ENCODE measurements around the gene SNRNP200. TPM values are rescaled to one million over a fixed set of nuclear protein-coding genes. Genes with fewer than 3 reads are reported as not detected.

The SNRNP200 gene
- total and polyA plus RNA-seq, 4 donors = 28.1 to 75.2 (median 47.5) TPM

GRCh38 chr2:96341641-96342040 is 36.3 kb upstream of the SNRNP200 start:
- TF ChIP-seq, protein P1, sequence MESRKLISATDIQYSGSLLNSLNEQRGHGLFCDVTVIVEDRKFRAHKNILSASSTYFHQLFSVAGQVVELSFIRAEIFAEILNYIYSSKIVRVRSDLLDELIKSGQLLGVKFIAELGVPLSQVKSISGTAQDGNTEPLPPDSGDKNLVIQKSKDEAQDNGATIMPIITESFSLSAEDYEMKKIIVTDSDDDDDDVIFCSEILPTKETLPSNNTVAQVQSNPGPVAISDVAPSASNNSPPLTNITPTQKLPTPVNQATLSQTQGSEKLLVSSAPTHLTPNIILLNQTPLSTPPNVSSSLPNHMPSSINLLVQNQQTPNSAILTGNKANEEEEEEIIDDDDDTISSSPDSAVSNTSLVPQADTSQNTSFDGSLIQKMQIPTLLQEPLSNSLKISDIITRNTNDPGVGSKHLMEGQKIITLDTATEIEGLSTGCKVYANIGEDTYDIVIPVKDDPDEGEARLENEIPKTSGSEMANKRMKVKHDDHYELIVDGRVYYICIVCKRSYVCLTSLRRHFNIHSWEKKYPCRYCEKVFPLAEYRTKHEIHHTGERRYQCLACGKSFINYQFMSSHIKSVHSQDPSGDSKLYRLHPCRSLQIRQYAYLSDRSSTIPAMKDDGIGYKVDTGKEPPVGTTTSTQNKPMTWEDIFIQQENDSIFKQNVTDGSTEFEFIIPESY (IDR thresholded peaks at IDR 0.05) = no peak
- no peak for TF ChIP-seq FOXA2 (IDR thresholded peaks at IDR 0.05)
- no peak for TF ChIP-seq EGR1 (IDR thresholded peaks at IDR 0.05; ENCODE audit: low read depth in 2 of 2)
- no peak for TF ChIP-seq RXRA (IDR thresholded peaks at IDR 0.05)
- no peak for TF ChIP-seq NR2F2 (IDR thresholded peaks at IDR 0.05)
- no peak for TF ChIP-seq HNF4A (conservative IDR thresholded peaks at IDR 0.05)
- TF ChIP-seq REST (IDR thresholded peaks at IDR 0.05) = no peak
- no peak for TF ChIP-seq CTCF (IDR thresholded peaks at IDR 0.05; ENCODE audit: low read depth, low read length, missing input control)
- TF ChIP-seq YY1 (IDR thresholded peaks at IDR 0.05) = no peak
- no peak for TF ChIP-seq SP1 (IDR thresholded peaks at IDR 0.05)
- TF ChIP-seq JUND (IDR thresholded peaks at IDR 0.05) = no peak
- no peak for TF ChIP-seq TAF1 (conservative IDR thresholded peaks at IDR 0.05)
- TF ChIP-seq HNF4G (IDR thresholded peaks at IDR 0.05) = no peak
- TF ChIP-seq MAX (IDR thresholded peaks at IDR 0.05) = no peak
- TF ChIP-seq GABPA (IDR thresholded peaks at IDR 0.05 in 1 of 2, conservative IDR thresholded peaks at IDR 0.05 in 1 of 2) = no peak
- TF ChIP-seq, protein P2, sequence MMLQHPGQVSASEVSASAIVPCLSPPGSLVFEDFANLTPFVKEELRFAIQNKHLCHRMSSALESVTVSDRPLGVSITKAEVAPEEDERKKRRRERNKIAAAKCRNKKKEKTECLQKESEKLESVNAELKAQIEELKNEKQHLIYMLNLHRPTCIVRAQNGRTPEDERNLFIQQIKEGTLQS (IDR thresholded peaks at IDR 0.05) = no peak
- TF ChIP-seq FOXA1 (IDR thresholded peaks at IDR 0.05) = no peak
- no peak for TF ChIP-seq RAD21 (IDR thresholded peaks at IDR 0.05)
- Histone ChIP-seq H3K4me1 (ENCODE audit: control insufficient read depth in 4 of 4, insufficient read depth in 4 of 4, low read length in 3 of 4) (no peaks in the 10 kb centered on the region), H3K27me3 (ENCODE audit: control insufficient read depth in 4 of 4, insufficient read depth in 4 of 4, low read length in 3 of 4) (no peaks in the 10 kb centered on the region), H3K9me3 (ENCODE audit: control insufficient read depth in 4 of 4, low read length in 3 of 4) (no peaks in the 10 kb centered on the region), H3K9ac (ENCODE audit: low read depth in 1 of 2, low read length in 2 of 2) (no peak overlapping the region), H3K4me3 (ENCODE audit: low read depth in 1 of 3, low read length in 3 of 3) (no peak overlapping the region), H3K27ac (ENCODE audit: low read depth in 1 of 2, low read length in 2 of 2) (no peak overlapping the region), H3K36me3 (ENCODE audit: control insufficient read depth in 4 of 4, insufficient read depth in 3 of 4, low read depth in 1 of 4, low read length in 3 of 4) (no peaks in the 10 kb centered on the region)
- WGBS = 95% methylated on average over 14 of the region's 14 CpGs
- no peak for DNase-seq (ENCODE audit: low spot score)
